Choroid plexus epithelial cell (primary cell): ENCODE results near the gene KIAA1671.

Experiments
- DNase-seq: peaks from one replicate; pipeline ENCODE4 v3.0.0-alpha.2; 2010; ENCODE audit warnings: low read depth
- H3K4me3 ChIP-seq: 2 replicates; pipeline ENCODE4 v1.5.1; 2011; ENCODE audit warnings: low read depth, mild to moderate bottlenecking, control low read depth, low read length, moderate library complexity
- CTCF ChIP-seq: conservative IDR thresholded peaks from 2 replicates; pipeline ENCODE4 v1.5.1; 2011; ENCODE audit warnings: low read depth, mild to moderate bottlenecking, control low read depth, inconsistent platforms, low read length, moderate library complexity

Gene KIAA1671

DNA sequence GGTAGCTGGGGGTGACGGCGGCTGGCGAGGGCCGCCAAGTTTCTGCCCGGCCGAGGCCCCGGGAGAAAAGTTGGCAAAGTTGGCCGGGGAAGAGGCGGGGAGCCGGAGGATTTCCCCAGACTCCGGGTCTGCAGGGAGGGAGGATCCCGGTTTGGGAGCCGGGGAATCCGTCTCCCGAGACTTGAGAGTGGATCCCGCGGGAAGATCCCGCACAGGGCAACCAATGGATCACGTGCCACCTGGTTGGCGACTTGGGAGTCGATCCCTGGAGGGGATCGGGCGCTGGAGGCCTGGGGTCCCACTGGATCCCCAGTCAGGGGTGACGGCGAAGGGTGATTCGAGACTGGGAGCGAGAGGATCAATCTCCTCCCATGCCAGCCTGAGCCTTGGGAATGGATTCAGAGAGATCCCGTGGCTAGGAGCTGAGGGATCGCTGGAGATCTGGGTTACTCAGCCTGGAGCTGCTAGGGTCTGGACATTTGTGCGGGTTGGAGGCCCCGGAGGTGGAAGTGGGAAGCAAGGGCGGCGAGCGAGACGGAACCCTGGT is 394 bp downstream of the KIAA1671 start:
- peak; percentile 26 for DNase-seq
- TF ChIP-seq CTCF: no peak

DNA sequence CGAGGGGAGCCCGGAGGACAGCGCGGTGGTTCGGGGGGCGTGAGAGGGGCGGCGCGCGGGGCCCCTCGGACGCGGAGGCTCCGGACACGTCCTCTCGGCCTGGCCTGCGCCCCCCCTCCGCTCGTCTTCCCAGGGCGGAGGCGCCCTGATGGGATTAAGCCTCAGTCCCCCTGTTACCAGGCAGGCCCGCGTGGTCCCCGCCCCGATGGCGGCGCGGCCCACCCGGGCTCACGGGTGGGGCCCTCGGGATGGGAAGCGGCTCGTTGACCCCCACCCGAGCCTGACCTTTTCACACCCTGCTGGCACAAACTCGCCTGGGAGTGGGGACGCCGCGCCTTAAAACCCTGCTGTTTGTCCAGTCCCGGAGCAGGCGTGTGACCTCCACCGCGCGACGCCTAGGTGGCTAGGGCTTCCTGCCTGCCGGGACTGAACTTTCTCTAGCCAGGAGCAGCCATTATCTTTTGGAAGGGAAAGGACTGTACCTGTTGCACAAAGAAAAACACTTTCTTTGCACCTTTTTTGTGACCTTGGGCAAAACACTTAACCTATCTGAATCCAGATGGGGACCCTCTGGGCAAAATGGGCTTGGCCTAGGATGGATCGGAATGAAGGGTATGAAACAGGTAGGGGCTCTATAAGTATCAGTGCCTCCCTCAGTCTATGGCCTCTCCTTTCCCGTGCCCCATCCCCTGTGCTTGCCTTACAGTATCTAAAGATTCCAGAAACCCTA is 1.0 kb downstream of the KIAA1671 start:
- peak overlapping the region; percentile 75 for H3K4me3 ChIP-seq
- no peak for DNase-seq
- no peak for TF ChIP-seq CTCF

More for the DNA sequence above, 394 bp downstream of the KIAA1671 start:
- peak overlapping the region; percentile 75 for H3K4me3 ChIP-seq

GRCh38 chr22:24954114-24954463 is 1.6 kb downstream of the KIAA1671 start:
- no peak overlapping the region for H3K4me3 ChIP-seq
- TF ChIP-seq CTCF: no peak

GRCh38 chr22:24954856-24955255 is 2.3 kb downstream of the KIAA1671 start:
- H3K4me3 ChIP-seq: no peak overlapping the region
- no peak for DNase-seq
- TF ChIP-seq CTCF: no peak

More at GRCh38 chr22:24954114-24954463, 1.6 kb downstream of the KIAA1671 start:
- DNase-seq: no peak

GRCh38 chr22:24957043-24957442 is 4.5 kb downstream of the KIAA1671 start:
- no peak for TF ChIP-seq CTCF
- no peak for DNase-seq
- no peak overlapping the region for H3K4me3 ChIP-seq

DNA sequence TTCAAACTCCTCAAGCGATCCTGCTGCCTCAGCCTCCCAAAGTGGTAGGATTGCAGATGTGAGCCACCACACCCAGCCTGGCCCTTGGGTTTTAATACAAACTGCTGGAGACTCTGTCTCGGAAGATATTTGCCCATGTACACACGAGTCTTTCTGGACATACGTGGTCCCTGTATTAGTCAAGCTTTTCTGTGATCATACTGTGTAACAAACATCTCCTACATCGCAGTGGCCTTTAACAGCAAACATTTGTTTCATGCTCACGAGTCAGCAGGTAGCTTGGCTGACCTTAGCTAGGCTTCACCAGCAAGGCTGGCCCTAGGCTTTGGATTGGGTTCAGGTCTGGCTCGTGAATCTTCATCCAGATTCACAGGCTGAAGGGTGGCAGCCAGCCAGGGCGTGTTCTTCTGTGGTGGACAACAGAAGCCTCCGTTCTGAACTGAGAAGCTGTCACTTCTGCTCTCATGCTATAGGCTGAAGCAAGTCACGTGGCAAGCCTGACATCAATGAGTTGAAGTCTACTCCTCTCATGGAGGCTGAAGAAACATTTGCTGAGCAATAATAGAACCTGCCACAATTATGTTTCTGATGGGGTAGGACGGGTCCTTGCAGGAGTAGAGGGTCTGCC is 8.8 kb downstream of the KIAA1671 start:
- H3K4me3 ChIP-seq: no peak overlapping the region
- no peak for DNase-seq
- no peak for TF ChIP-seq CTCF

DNA sequence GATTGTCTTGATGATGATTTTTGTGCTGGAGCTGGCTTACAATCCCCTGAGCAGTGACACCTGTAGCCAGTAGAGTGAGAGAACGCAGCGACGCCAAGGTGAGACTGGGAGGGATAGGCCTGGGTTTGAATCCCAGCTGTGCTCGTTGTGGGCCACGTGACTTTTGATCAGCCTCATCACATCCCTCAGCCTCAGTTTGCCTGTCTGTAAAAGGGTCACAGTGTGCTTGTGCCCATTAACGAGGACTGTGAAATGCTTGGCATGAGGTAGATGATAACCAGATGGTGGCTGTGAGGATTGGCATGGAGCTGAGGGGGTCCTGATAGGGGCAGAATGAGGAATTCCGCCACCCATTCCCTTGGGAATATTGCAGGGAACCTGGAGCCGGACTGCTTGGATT is 9.6 kb downstream of the KIAA1671 start:
- TF ChIP-seq CTCF: no peak
- DNase-seq: no peak
- H3K4me3 ChIP-seq: no peak overlapping the region
